Activated CD4-positive, alpha-beta T cell treated with anti-CD3 and anti-CD28 coated beads, Interleukin-2, amount 10 ng/mL, durations not matched to agents 7 days and 5 days (primary cell): Measurements from ENCODE around the gene RAD23A. TPM values are rescaled to one million over a fixed set of nuclear protein-coding genes. Genes with fewer than 3 reads are reported as not detected.

Source experiments
- microRNA-seq: library from miRNA; unstranded; fragments of <30 nt; microRNA quantifications from one replicate; pipeline ENCODE4 v1.2.0, GENCODE V29; 2021; ENCODE audit warnings: borderline microRNAs expressed, borderline replicate concordance
- total RNA-seq, 2 experiments: library from RNA; stranded (reverse); gene quantifications; one replicate each; pipeline ENCODE4 v1.2.3, GENCODE V29; 2021

The RAD23A gene
- total RNA-seq, 2 experiments from 2014 or later, result 120 to 131 TPM

Small RNA genes lying within 50 kb of the gene (microRNA-seq; reads per million reads assigned to microRNA genes)
- gene MIR5695, result 0.84 reads per million
- 1.5 reads per million for gene MIR6515

Other genes with a start within 250 kb of the RAD23A start
- 1 to 10 TPM; 5.3 to 5.9 TPM for gene FBXW9, start 249.2 kb upstream of the RAD23A start, total RNA-seq
- 10 to 100 TPM; 80.5 to 90.7 TPM for gene TNPO2, start 221.9 kb upstream of the RAD23A start, total RNA-seq
- 100 to 1,000 TPM; 222 to 226 TPM for gene TRIR, start 211.2 kb upstream of the RAD23A start, total RNA-seq
- gene GET3, start 208.4 kb upstream of the RAD23A start, total RNA-seq, result 10 to 100 TPM; 67.2 to 68.3 TPM
- not detected for gene BEST2, start 194.1 kb upstream of the RAD23A start, total RNA-seq
- 10 to 100 TPM; 13.9 to 14.0 TPM for gene HOOK2, start 170.3 kb upstream of the RAD23A start, total RNA-seq
- gene JUNB, start 154.4 kb upstream of the RAD23A start, total RNA-seq, result 10 to 100 TPM; 66.7 to 78.4 TPM
- gene PRDX2, start 144.1 kb upstream of the RAD23A start, total RNA-seq, result 100 to 1,000 TPM; 274 to 288 TPM
- gene THSD8, start 143.8 kb upstream of the RAD23A start, total RNA-seq, result 10 to 100 TPM; 27.0 to 31.1 TPM
- gene RNASEH2A, start 139.3 kb upstream of the RAD23A start, total RNA-seq, result 10 to 100 TPM; 34.9 to 39.3 TPM
- gene RTBDN, start 111.3 kb upstream of the RAD23A start, total RNA-seq, result not detected
- under 1 TPM; 0.35 to 0.67 TPM for gene MAST1, start 107.3 kb upstream of the RAD23A start, total RNA-seq
- 10 to 100 TPM; 28.8 to 30.0 TPM for gene DNASE2, start 64.4 kb upstream of the RAD23A start, total RNA-seq
- gene KLF1, start 58.7 kb upstream of the RAD23A start, total RNA-seq, result under 1 TPM in 1 of 2 experiments, not detected in 1; 0.20 TPM
- gene GCDH, start 54.7 kb upstream of the RAD23A start, total RNA-seq, result 10 to 100 TPM; 35.4 to 41.7 TPM
- gene SYCE2, start 26.6 kb upstream of the RAD23A start, total RNA-seq, result 1 to 10 TPM; 3.2 to 4.5 TPM
- 10 to 100 TPM; 85.7 to 90.6 TPM for gene FARSA, start 12.2 kb upstream of the RAD23A start, total RNA-seq
- 100 to 1,000 TPM; 726 to 779 TPM for gene CALR, start 7.3 kb upstream of the RAD23A start, total RNA-seq
- gene GADD45GIP1, start 11.4 kb downstream of the RAD23A start, total RNA-seq, result 10 to 100 TPM; 14.9 to 16.5 TPM
- under 1 TPM; 0.15 to 0.20 TPM for gene DAND5, start 23.7 kb downstream of the RAD23A start, total RNA-seq
- gene NFIX, start 49.6 kb downstream of the RAD23A start, total RNA-seq, result 1 to 10 TPM; 1.2 to 1.5 TPM
- 1 to 10 TPM; 2.3 to 2.5 TPM for gene LYL1, start 157.0 kb downstream of the RAD23A start, total RNA-seq
- gene TRMT1, start 170.9 kb downstream of the RAD23A start, total RNA-seq, result 10 to 100 TPM; 44.7 to 58.3 TPM
- 10 to 100 TPM; 57.8 to 63.8 TPM for gene NACC1, start 172.4 kb downstream of the RAD23A start, total RNA-seq
- 10 to 100 TPM; 62.3 to 65.0 TPM for gene STX10, start 204.5 kb downstream of the RAD23A start, total RNA-seq
- 100 to 1,000 TPM; 167 to 188 TPM for gene IER2, start 204.5 kb downstream of the RAD23A start, total RNA-seq